Caco-2 (cell line): ENCODE results near the gene SLC4A7. TPM values are rescaled to one million over a fixed set of nuclear protein-coding genes. Genes with fewer than 3 reads are reported as not detected.

Experiments used
- BruUV-seq: library from RNA; stranded (reverse); fragments of 400-500 nt; replicated peaks from 2 replicates; lab custom pipeline; 2021; lab: Mats Ljungman, UMichigan
- CTCF ChIA-PET: fragments of 300-600 bp; sonication (Branson Sonifier 250); formaldehyde crosslinking; loops from one replicate; lab custom pipeline; 2022; ENCODE audit warnings: antibody characterized with exemption; lab: Charles Lee
- POLR2A ChIA-PET: fragments of 300-600 bp; sonication (Branson Sonifier 250); formaldehyde crosslinking; loops from one replicate; lab custom pipeline; 2022; ENCODE audit warnings: antibody characterized with exemption; lab: Charles Lee
- DNase-seq, 2 experiments: peaks; one replicate each; pipeline versions ENCODE4 v3.0.0 to v3.0.0-alpha.2; 2020 to 2022
- H3K27me3 ChIP-seq: replicated peaks from 2 replicates; pipeline ENCODE4 v1.6.0; 2011; ENCODE audit warnings: low read length; ENCODE audit not compliant: control insufficient read depth, insufficient read depth
- H3K36me3 ChIP-seq: 2 replicates; pipeline ENCODE4 v1.5.1; 2011; ENCODE audit warnings: low read length; ENCODE audit not compliant: control insufficient read depth, insufficient read depth
- H3K4me1 ChIP-seq: fragments of 250-450 bp; sonication (Bioruptor Pico); 2 replicates; pipeline ENCODE4 v1.5.1; 2020; ENCODE audit warnings: mild to moderate bottlenecking
- H3K4me3 ChIP-seq: 2 replicates; pipeline ENCODE4 v1.5.1; 2011; ENCODE audit warnings: low read depth, mild to moderate bottlenecking, control low read depth, low read length
- H3K9me3 ChIP-seq: fragments of 250-450 bp; sonication (Bioruptor Pico); 2 replicates; pipeline ENCODE4 v1.5.1; 2020; ENCODE audit warnings: mild to moderate bottlenecking, moderate library complexity
- H3K27ac Mint-ChIP-seq: one replicate; pipeline ENCODE4 v1.8.0; 2022; ENCODE audit warnings: mixed read lengths; ENCODE audit not compliant: unreplicated experiment
- H3K27me3 Mint-ChIP-seq: one replicate; pipeline ENCODE4 v1.8.0; 2022; ENCODE audit warnings: mixed read lengths; ENCODE audit not compliant: insufficient read depth, unreplicated experiment
- H3K36me3 Mint-ChIP-seq: one replicate; pipeline ENCODE4 v1.8.0; 2022; ENCODE audit warnings: mild to moderate bottlenecking, mixed read lengths; ENCODE audit not compliant: insufficient read depth, unreplicated experiment
- H3K4me1 Mint-ChIP-seq: one replicate; pipeline ENCODE4 v1.8.0; 2022; ENCODE audit warnings: low read depth, mixed read lengths; ENCODE audit not compliant: unreplicated experiment
- H3K4me3 Mint-ChIP-seq: one replicate; pipeline ENCODE4 v1.8.0; 2022; ENCODE audit warnings: mild to moderate bottlenecking, moderate library complexity, mixed read lengths; ENCODE audit not compliant: unreplicated experiment
- H3K9me3 Mint-ChIP-seq: one replicate; pipeline ENCODE4 v1.8.0; 2022; ENCODE audit warnings: mixed read lengths; ENCODE audit not compliant: unreplicated experiment
- CTCF ChIP-seq, 2 experiments: fragments of 200-600 bp in 1 of 2; IDR thresholded peaks; 1 replicate in 1 of 2; 2 replicates in 1 of 2; pipeline versions ENCODE4 v1.5.1 to v1.8.0; 2011 to 2022; ENCODE audit warnings: antibody characterized with exemption in 1 of 2, control low read depth in 1 of 2, inconsistent platforms in 1 of 2, low read depth in 1 of 2, low read length in 1 of 2, mild to moderate bottlenecking in 1 of 2, moderate library complexity in 1 of 2; ENCODE audit not compliant: insufficient read depth in 1 of 2, severe bottlenecking in 1 of 2, unreplicated experiment in 1 of 2
- intact Hi-C: fragments of 100-400 bp; cut with micrococcal nuclease; formaldehyde crosslinking; loops from one replicate; pipeline ENCODE4 v1.10.0; 2022; ENCODE audit not compliant: unreplicated experiment
- total RNA-seq: library from RNA; stranded (reverse); gene quantifications from 2 replicates; pipeline ENCODE4 v1.2.3, GENCODE V29; 2022

The SLC4A7 gene
- total RNA-seq, 1 experiment from 2014 or later: 14.9 TPM

- Histone ChIP-seq H3K4me3 (no peak overlapping the region), H3K9me3 (no peaks in the 10 kb centered on the region), H3K4me1 (no peaks in the 10 kb centered on the region), H3K36me3 (no peaks in the 10 kb centered on the region), H3K27me3 (no peaks in the 10 kb centered on the region)
- no peak for TF ChIP-seq CTCF (IDR thresholded peaks at IDR 0.05; ENCODE audit: insufficient read depth in 1 of 2, low read depth in 1 of 2, low read length in 1 of 2, severe bottlenecking in 1 of 2, unreplicated experiment in 1 of 2)
- no peaks in the 10 kb centered on the region for H3K9me3 Mint-ChIP-seq
- intact Hi-C loops: loop anchor here (1.0 to 5.0 kb wide), 5 partner anchors 45 to 324 kb away; partner anchors contain the start of gene SLC4A7
- ChIA-PET POLR2A (no interaction called here), CTCF (no interaction called here)
- no peak overlapping the region for H3K4me3 Mint-ChIP-seq
- no peak overlapping the region for H3K27ac Mint-ChIP-seq
- no peaks in the 10 kb centered on the region for H3K36me3 Mint-ChIP-seq
- H3K4me1 Mint-ChIP-seq: no peaks in the 10 kb centered on the region
- DNase-seq: no peak
- BruUV-seq: no TSS peak
- H3K27me3 Mint-ChIP-seq: peaks cover 10% of the 10 kb centered on the region
Measured at GRCh38 chr3:27356976-27357375, 127.2 kb downstream of the SLC4A7 start.

- H3K27ac Mint-ChIP-seq: no peak overlapping the region
- CTCF ChIA-PET: interaction anchor here (0.6 to 0.8 kb wide), 2 partner anchors 326 to 367 kb away, joined by 3 to 6 read pairs; no protein-coding TSS in a partner anchor
- TF ChIP-seq CTCF (IDR thresholded peaks at IDR 0.05; ENCODE audit: insufficient read depth in 1 of 2, low read depth in 1 of 2, low read length in 1 of 2, severe bottlenecking in 1 of 2, unreplicated experiment in 1 of 2): no peak
Measured at GRCh38 chr3:27354588-27355203, 129.5 kb downstream of the SLC4A7 start.

GRCh38 chr3:27354161-27354560 lies 130.0 kb downstream of the SLC4A7 start:
- BruUV-seq: no TSS peak
- intact Hi-C loops: no loop called here
- H3K27me3 ChIP-seq: no peaks in the 10 kb centered on the region
- no peak overlapping the region for H3K4me3 Mint-ChIP-seq
- H3K27me3 Mint-ChIP-seq: peaks cover 11% of the 10 kb centered on the region
- H3K9me3 ChIP-seq: no peaks in the 10 kb centered on the region
- TF ChIP-seq CTCF (IDR thresholded peaks at IDR 0.05; ENCODE audit: insufficient read depth in 1 of 2, low read depth in 1 of 2, low read length in 1 of 2, severe bottlenecking in 1 of 2, unreplicated experiment in 1 of 2): no peak
- H3K4me1 ChIP-seq: no peaks in the 10 kb centered on the region
- H3K36me3 ChIP-seq: no peaks in the 10 kb centered on the region
- H3K27ac Mint-ChIP-seq: no peak overlapping the region
- H3K9me3 Mint-ChIP-seq: no peaks in the 10 kb centered on the region
- POLR2A ChIA-PET: no interaction called here
- DNase-seq: no peak
- no peaks in the 10 kb centered on the region for H3K36me3 Mint-ChIP-seq
- CTCF ChIA-PET: interaction anchor here (0.8 kb wide), 1 partner anchor 367 kb away, joined by 3 read pairs; no protein-coding TSS in a partner anchor
- no peaks in the 10 kb centered on the region for H3K4me1 Mint-ChIP-seq
- no peak overlapping the region for H3K4me3 ChIP-seq

More at GRCh38 chr3:27354588-27355203, 129.5 kb downstream of the SLC4A7 start:
- Mint-ChIP-seq H3K4me1 (no peaks in the 10 kb centered on the region), H3K9me3 (no peaks in the 10 kb centered on the region), H3K4me3 (no peak overlapping the region), H3K27me3 (peaks cover 11% of the 10 kb centered on the region), H3K36me3 (no peaks in the 10 kb centered on the region)
- no TSS peak for BruUV-seq
- no peak for DNase-seq
- H3K36me3 ChIP-seq: no peaks in the 10 kb centered on the region
- H3K4me3 ChIP-seq: no peak overlapping the region
- no peaks in the 10 kb centered on the region for H3K4me1 ChIP-seq
- no peaks in the 10 kb centered on the region for H3K9me3 ChIP-seq
- H3K27me3 ChIP-seq: no peaks in the 10 kb centered on the region
- POLR2A ChIA-PET: no interaction called here
- intact Hi-C loops: loop anchor here (5.0 kb wide), 2 partner anchors 128 to 303 kb away; partner anchors contain the start of gene SLC4A7
